Mesothelial cell of epicardium (in vitro differentiated cells): Measurements from ENCODE around the gene SMYD4. TPM values are rescaled to one million over a fixed set of nuclear protein-coding genes. Genes with fewer than 3 reads are reported as not detected.

Experiments
- DNase-seq, 2 experiments: peaks; one replicate each; pipeline ENCODE4 v3.0.0; 2021; ENCODE audit warnings: low spot score in 2 of 2; ENCODE audit not compliant: unreplicated experiment in 2 of 2
- H3K27ac Mint-ChIP-seq: 2 replicates; pipeline ENCODE4 v1.8.0; 2021; ENCODE audit warnings: mixed read lengths
- H3K27me3 Mint-ChIP-seq: 2 replicates; pipeline ENCODE4 v1.8.0; 2021; ENCODE audit warnings: low read depth, mixed read lengths
- H3K36me3 Mint-ChIP-seq: 2 replicates; pipeline ENCODE4 v1.8.0; 2021; ENCODE audit warnings: mixed read lengths
- H3K4me1 Mint-ChIP-seq: 2 replicates; pipeline ENCODE4 v1.8.0; 2021; ENCODE audit warnings: mixed read lengths
- H3K4me3 Mint-ChIP-seq: 2 replicates; pipeline ENCODE4 v1.8.0; 2021; ENCODE audit warnings: mild to moderate bottlenecking, moderate library complexity, mixed read lengths
- H3K9me3 Mint-ChIP-seq: 2 replicates; pipeline ENCODE4 v1.8.0; 2021; ENCODE audit warnings: mixed read lengths
- total RNA-seq: library from RNA; stranded (reverse); gene quantifications from 3 replicates; pipeline ENCODE4 v1.2.1, GENCODE V29; 2021
- TF ChIP-seq, protein P1 (sequence below): fragments of 200-600 bp; sonication (generic); IDR thresholded peaks from one replicate; pipeline ENCODE4 v1.5.0; 2021; ENCODE audit warnings: antibody characterized with exemption; ENCODE audit not compliant: unreplicated experiment

SMYD4 gene
- total RNA-seq, 1 donor from 2014 or later, result 24.9 TPM

DNA sequence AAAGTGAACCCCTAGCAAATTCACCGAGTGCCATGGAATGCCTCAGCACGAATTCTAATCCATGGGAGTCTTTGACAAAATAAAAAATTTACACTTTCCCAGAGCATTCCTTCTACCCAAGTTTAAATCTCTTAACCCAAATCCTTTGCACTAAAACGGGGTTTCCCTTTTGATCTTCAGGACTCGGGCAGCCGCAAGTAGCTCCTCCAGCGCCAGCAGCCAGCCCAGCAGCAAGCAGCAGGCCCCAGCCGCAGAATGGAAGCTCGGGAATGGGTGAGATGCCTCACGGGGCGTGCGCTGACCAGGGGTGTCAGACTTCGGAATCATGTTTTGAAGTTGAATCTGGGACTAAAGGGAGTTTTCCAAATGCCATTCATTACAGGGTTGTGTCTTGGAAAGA, 42.6 kb upstream of the SMYD4 start:
- H3K27me3 Mint-ChIP-seq, result no peaks in the 10 kb centered on the region

DNA sequence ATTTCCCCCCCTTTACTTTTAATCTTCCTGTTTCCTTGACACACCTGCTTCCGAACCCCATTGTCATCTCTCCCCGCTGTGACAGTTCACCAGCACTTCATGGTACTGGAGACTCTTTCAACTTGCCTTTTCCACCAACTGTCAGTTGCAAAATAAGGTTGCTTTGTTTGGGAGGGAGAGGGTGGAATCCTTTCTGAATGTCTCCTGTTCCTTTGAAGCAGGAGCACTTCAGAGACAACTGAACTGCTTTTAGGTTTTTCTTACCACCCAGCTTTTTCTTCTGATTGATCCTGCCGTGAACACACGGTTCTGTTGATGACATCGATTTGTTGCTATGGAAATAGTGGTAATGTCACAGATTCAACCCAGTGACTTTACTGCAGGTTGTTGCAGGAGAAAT, 42.1 kb upstream of the SMYD4 start:
- no peak overlapping the region for H3K4me3 Mint-ChIP-seq
- TF ChIP-seq, protein P1, sequence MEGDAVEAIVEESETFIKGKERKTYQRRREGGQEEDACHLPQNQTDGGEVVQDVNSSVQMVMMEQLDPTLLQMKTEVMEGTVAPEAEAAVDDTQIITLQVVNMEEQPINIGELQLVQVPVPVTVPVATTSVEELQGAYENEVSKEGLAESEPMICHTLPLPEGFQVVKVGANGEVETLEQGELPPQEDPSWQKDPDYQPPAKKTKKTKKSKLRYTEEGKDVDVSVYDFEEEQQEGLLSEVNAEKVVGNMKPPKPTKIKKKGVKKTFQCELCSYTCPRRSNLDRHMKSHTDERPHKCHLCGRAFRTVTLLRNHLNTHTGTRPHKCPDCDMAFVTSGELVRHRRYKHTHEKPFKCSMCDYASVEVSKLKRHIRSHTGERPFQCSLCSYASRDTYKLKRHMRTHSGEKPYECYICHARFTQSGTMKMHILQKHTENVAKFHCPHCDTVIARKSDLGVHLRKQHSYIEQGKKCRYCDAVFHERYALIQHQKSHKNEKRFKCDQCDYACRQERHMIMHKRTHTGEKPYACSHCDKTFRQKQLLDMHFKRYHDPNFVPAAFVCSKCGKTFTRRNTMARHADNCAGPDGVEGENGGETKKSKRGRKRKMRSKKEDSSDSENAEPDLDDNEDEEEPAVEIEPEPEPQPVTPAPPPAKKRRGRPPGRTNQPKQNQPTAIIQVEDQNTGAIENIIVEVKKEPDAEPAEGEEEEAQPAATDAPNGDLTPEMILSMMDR, result no peak
- H3K4me1 Mint-ChIP-seq, result no peaks in the 10 kb centered on the region
- H3K9me3 Mint-ChIP-seq, result no peaks in the 10 kb centered on the region
- H3K27me3 Mint-ChIP-seq, result no peaks in the 10 kb centered on the region
- no peak overlapping the region for H3K27ac Mint-ChIP-seq
- DNase-seq, result no peak
- H3K36me3 Mint-ChIP-seq, result peaks cover 15% of the 10 kb centered on the region

More for the DNA sequence above, 42.6 kb upstream of the SMYD4 start:
- no peak for DNase-seq
- TF ChIP-seq, protein P1, result no peak
- Mint-ChIP-seq H3K27ac (no peak overlapping the region), H3K36me3 (peaks cover 18% of the 10 kb centered on the region), H3K9me3 (no peaks in the 10 kb centered on the region), H3K4me1 (no peaks in the 10 kb centered on the region), H3K4me3 (no peak overlapping the region)

DNA sequence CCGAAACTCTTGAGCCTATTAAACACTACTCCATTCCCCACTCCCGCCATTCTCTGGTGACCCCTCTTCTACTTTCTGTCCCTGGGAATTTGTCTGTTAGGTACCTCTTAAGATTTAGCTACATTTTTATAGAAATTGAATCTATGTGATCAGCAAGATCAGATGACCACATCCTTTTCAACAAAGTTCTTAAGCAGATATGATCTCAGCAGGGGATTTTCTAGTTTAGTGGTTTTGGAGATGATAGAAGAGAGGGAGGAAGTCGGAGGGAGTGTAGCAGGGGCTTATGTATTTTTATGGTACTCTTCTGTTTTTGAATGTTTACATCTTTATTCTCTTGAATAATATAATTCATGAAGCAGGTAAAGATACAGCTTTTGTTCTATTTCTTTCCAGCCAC, 40.9 kb upstream of the SMYD4 start:
- no peaks in the 10 kb centered on the region for H3K27me3 Mint-ChIP-seq
- no peaks in the 10 kb centered on the region for H3K4me1 Mint-ChIP-seq
- no peak overlapping the region for H3K27ac Mint-ChIP-seq
- H3K9me3 Mint-ChIP-seq, result no peaks in the 10 kb centered on the region
- TF ChIP-seq, protein P1, result no peak
- H3K4me3 Mint-ChIP-seq, result no peak overlapping the region
- DNase-seq, result no peak
- peaks cover 14% of the 10 kb centered on the region for H3K36me3 Mint-ChIP-seq

DNA sequence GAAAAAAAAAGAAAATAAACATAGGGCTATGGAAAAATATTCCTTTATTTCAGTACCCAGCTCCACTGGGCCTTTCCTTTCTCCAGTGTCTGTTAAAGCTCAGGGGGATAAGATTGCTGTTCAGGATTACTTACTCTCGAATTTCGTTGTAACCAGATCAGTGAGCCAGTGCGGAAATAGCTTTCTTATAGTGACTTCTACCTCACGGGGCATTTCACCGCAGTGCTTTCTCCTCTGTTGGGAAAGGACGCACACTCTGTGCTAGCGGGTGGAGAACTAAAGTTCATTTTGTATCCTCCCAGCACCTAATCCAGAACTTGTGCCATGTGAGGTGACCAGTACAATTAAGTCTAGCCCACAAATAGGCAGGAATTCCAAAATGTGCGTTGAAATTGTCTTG, 38.4 kb upstream of the SMYD4 start:
- Mint-ChIP-seq H3K4me3 (no peak overlapping the region), H3K9me3 (no peaks in the 10 kb centered on the region), H3K27ac (no peak overlapping the region), H3K27me3 (no peaks in the 10 kb centered on the region), H3K36me3 (peaks cover 12% of the 10 kb centered on the region), H3K4me1 (no peaks in the 10 kb centered on the region)
- DNase-seq, result no peak
- TF ChIP-seq, protein P1, result no peak

DNA sequence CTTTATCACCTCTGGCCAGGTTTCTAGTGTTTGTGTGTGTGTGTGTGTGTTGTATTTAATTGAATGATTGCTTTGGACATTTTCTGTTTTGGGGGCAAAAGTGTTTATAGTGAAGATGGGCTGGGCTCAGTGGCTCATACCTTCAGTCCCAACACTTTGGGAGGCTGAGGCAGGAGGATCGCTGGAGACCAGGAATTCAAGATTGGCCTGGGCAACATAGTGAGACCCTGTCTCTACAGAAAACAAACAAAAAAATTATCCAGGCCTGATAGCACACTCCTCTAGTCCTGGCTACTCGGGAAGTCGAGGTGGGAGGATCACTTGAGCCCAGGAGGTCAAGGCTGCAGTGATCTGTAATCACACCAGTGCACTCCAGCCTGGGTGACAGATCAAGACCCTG, 37.6 kb upstream of the SMYD4 start:
- Mint-ChIP-seq H3K4me1 (no peaks in the 10 kb centered on the region), H3K9me3 (no peaks in the 10 kb centered on the region), H3K4me3 (no peak overlapping the region), H3K36me3 (peaks cover 8% of the 10 kb centered on the region), H3K27ac (no peak overlapping the region), H3K27me3 (no peaks in the 10 kb centered on the region)
- TF ChIP-seq, protein P1, result no peak
- no peak for DNase-seq
